ENCODE measurements around the gene FGF3.

Gene FGF3

GRCh38 chr11:69818231-69818602 lies 999 bp downstream of the FGF3 start:
- in situ Hi-C loops (cut with MboI; ENCODE audit: low pct_unique_long_range_greater_than_20kb, low sequenced_read_pairs, unreplicated experiment): no loop called here
- TF ChIP-seq, protein P1, sequence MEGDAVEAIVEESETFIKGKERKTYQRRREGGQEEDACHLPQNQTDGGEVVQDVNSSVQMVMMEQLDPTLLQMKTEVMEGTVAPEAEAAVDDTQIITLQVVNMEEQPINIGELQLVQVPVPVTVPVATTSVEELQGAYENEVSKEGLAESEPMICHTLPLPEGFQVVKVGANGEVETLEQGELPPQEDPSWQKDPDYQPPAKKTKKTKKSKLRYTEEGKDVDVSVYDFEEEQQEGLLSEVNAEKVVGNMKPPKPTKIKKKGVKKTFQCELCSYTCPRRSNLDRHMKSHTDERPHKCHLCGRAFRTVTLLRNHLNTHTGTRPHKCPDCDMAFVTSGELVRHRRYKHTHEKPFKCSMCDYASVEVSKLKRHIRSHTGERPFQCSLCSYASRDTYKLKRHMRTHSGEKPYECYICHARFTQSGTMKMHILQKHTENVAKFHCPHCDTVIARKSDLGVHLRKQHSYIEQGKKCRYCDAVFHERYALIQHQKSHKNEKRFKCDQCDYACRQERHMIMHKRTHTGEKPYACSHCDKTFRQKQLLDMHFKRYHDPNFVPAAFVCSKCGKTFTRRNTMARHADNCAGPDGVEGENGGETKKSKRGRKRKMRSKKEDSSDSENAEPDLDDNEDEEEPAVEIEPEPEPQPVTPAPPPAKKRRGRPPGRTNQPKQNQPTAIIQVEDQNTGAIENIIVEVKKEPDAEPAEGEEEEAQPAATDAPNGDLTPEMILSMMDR (IDR thresholded peaks at IDR 0.05; ENCODE audit: extremely low read depth, insufficient read depth, missing control alignments): no peak
- no peak for DNase-seq (ENCODE audit: low spot score)

DNA sequence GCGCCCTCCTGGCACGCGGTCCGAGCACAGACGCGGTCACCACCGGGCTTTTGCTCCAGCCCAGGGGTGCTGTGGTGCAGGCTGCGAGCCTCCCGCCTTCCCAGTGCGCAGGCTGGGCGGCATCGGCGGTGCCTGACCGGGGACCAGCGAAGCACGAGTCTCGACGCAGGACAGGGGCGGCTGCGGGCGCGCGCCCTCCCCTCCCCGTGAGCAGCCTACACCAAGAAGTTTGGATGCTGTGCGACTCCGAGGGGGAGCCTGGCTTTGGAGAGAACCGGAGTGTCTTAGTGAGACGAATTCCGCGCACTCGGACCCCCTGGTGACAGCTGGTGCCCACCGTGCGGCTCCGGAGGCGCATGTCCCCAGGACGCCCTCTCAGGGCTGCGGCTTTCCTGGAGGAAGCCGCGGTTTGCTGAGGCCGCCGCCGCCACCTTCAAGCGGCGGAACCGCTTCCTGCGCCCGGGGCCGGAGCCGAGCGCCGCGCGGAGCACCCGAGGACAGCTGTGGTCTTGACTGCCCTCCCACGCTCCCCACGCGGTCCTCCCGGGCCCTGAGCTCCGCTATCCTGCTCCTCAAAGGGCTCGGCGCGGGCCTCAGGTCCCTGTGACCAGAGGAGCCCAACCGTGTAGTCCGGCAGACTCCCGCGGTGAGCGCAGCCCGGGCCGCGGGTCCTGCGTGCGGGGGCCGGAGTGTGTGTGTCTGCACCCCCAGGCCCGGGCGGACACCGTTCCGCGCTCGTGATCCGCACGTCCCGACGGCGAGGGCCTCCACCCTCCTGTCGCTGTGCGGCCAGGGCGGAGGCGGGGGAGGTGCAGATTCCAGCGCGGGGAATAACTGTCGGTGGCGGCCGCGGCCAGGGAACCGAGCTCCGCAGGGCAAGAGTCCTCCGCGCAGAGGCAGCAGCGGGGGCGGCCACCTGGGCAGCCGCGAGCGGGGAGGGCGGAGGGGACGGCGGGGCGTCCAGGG lies 1.7 kb downstream of the FGF3 start:
- DNase-seq (ENCODE audit: low spot score): no peak
- TF ChIP-seq, protein P1 (IDR thresholded peaks at IDR 0.05; ENCODE audit: extremely low read depth, insufficient read depth, missing control alignments): no peak

DNA sequence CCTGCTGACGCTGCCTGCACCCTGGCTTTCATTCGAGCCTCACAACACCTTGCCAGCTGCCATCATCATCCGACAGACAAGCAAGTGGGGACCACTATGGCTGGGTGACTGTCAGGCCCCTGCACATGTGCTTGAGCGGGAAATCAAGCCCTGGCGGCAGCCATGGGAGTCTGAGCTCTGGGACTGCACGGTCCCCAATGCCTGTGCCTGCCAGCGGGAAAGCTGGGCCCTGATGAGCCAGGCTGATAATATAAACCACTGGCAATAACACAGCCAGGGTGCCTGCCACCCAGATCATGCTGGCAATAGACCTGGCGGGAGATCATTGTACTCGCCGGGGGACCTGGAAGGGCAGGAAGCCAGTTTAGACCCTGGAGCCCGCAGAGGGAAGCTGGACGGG lies 2.5 kb downstream of the FGF3 start:
- no peak for DNase-seq (ENCODE audit: low spot score)
- TF ChIP-seq, protein P1 (IDR thresholded peaks at IDR 0.05; ENCODE audit: extremely low read depth, insufficient read depth, missing control alignments): no peak
- in situ Hi-C loops (cut with MboI; ENCODE audit: low pct_unique_long_range_greater_than_20kb, low sequenced_read_pairs, unreplicated experiment): no loop called here

More for the DNA sequence above, 1.7 kb downstream of the FGF3 start:
- in situ Hi-C loops (cut with MboI; ENCODE audit: low pct_unique_long_range_greater_than_20kb, low sequenced_read_pairs, unreplicated experiment): no loop called here

- TF ChIP-seq, protein P1 (IDR thresholded peaks at IDR 0.05; ENCODE audit: extremely low read depth, insufficient read depth, missing control alignments): no peak
- in situ Hi-C loops (cut with MboI; ENCODE audit: low pct_unique_long_range_greater_than_20kb, low sequenced_read_pairs, unreplicated experiment): no loop called here
- no peak for DNase-seq (ENCODE audit: low spot score)
Observed at GRCh38 chr11:69815973-69816372, 3.2 kb downstream of the FGF3 start.

DNA sequence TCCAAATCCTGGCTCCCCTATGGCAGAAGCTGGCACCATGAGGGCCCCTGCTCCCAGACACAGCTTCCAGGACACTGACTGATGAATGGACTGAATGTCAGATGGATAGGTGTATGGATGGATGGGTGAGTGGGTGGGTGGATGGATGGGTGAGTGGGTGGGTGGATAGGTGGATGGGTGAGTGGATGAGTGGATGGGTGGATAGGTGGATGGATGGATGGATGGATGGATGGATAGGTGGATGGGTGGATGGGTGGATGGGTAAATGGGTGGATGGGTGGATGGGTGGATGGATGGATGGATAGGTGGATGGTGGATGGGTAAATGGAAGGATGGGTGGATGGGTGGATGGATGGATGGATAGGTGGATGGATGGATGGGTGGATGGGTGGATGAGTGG lies 4.3 kb downstream of the FGF3 start:
- TF ChIP-seq, protein P1 (IDR thresholded peaks at IDR 0.05; ENCODE audit: extremely low read depth, insufficient read depth, missing control alignments): no peak
- in situ Hi-C loops (cut with MboI; ENCODE audit: low pct_unique_long_range_greater_than_20kb, low sequenced_read_pairs, unreplicated experiment): no loop called here
- DNase-seq (ENCODE audit: low spot score): no peak

DNA sequence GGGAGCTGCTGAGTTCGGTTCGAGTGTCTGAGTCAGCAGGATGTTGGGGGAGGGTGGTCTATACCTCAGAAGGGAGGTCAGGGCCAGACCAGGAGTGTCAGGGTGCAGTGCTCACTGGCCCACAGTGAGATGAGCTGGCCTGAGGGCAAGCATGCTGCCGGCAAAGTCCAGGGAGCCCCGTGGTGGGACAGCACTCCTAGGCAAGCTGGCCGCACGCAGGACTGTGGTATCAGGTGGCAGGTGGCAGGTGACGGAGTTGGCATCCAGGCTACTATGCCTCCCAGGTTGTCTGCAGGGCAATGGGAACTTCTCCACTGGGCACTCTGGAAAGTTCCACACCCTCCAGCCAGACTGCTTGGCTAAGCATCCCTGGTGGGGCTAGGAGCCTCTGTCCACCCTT lies 4.8 kb downstream of the FGF3 start:
- TF ChIP-seq, protein P1 (IDR thresholded peaks at IDR 0.05; ENCODE audit: extremely low read depth, insufficient read depth, missing control alignments): no peak
- no peak for DNase-seq (ENCODE audit: low spot score)

More for the DNA sequence above, 4.8 kb downstream of the FGF3 start:
- in situ Hi-C loops (cut with MboI; ENCODE audit: low pct_unique_long_range_greater_than_20kb, low sequenced_read_pairs, unreplicated experiment): no loop called here

Data from GM13977 (cell line).